ENCODE data around the gene FSTL4. TPM values are rescaled to one million over a fixed set of nuclear protein-coding genes. Genes with fewer than 3 reads are reported as not detected.

The FSTL4 gene
- polyA plus RNA-seq, 3 donors: not detected

DNA sequence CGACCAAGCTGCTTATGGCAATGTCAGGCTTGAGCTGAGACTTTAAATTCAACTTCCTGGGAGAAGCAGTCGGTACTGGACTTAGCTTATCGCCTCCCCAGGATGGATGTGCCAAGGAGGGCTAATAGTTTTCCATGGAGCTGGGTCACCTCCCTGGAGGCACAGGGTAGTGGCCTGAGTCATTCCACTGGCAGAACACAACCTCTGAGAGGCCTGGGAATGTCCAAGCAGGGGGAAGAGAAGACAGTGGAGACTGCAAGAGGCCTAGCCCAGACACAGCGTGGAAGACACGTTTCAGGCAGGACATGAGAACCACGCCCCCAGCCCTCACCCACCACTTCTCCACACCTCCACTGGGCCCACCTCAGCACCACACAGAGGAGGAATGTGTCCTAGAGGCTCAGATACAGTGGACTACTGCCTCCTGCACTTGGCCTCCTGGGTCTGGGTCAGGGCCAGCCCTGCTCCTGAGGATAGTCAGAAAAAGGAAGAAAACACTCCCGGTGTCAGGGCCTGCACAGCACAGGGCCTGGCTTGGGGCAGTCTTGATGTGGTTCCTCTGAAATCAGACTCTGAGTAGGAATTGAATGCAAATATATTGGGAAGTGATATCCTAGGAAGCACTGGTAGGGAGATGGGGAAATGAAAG is 171.8 kb downstream of the FSTL4 start:
- no peak overlapping the region for H3K9ac ChIP-seq (ENCODE audit: insufficient read depth, low read length, poor library complexity, severe bottlenecking)
- Mint-ChIP-seq H3K9me3 (peaks cover 0 to 3% (median 0%) of the 10 kb centered on the region in 7 donors), H3K36me3 (no peaks in the 10 kb centered on the region), H3K4me3 (no peak overlapping the region), H3K4me1 (no peaks in the 10 kb centered on the region), H3K27me3 (ENCODE audit: low read depth in 3 of 3) (peaks cover 9 to 10% (median 9%) of the 10 kb centered on the region in 3 donors), H3K27ac (no peak overlapping the region)
- peaks cover 3% of the 10 kb centered on the region in 2 donors for H3K27me3 ChIP-seq (ENCODE audit: control insufficient read depth in 2 of 2, insufficient read depth in 2 of 2, low read length in 2 of 2)
- H3K9me3 ChIP-seq (replicated peaks in 1 of 2; ENCODE audit: control insufficient read depth in 1 of 2, insufficient read depth in 1 of 2, low read length in 2 of 2): no peaks in the 10 kb centered on the region
- TF ChIP-seq, protein P1, sequence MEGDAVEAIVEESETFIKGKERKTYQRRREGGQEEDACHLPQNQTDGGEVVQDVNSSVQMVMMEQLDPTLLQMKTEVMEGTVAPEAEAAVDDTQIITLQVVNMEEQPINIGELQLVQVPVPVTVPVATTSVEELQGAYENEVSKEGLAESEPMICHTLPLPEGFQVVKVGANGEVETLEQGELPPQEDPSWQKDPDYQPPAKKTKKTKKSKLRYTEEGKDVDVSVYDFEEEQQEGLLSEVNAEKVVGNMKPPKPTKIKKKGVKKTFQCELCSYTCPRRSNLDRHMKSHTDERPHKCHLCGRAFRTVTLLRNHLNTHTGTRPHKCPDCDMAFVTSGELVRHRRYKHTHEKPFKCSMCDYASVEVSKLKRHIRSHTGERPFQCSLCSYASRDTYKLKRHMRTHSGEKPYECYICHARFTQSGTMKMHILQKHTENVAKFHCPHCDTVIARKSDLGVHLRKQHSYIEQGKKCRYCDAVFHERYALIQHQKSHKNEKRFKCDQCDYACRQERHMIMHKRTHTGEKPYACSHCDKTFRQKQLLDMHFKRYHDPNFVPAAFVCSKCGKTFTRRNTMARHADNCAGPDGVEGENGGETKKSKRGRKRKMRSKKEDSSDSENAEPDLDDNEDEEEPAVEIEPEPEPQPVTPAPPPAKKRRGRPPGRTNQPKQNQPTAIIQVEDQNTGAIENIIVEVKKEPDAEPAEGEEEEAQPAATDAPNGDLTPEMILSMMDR (IDR thresholded peaks at IDR 0.05): no peak
- no peak overlapping the region for H2AFZ ChIP-seq (ENCODE audit: insufficient read depth, low read depth, low read length, poor library complexity, severe bottlenecking)
- intact Hi-C loops (cut with micrococcal nuclease): no loop called here
- no peak for DNase-seq
- WGBS (ENCODE audit: insufficient coverage): 91% methylated on average over 6 of the region's 7 CpGs
- no peaks in the 10 kb centered on the region for H3K36me3 ChIP-seq (replicated peaks in 1 of 2; ENCODE audit: control insufficient read depth in 1 of 2, insufficient read depth in 2 of 2, low read length in 2 of 2)
- H3K27ac ChIP-seq (ENCODE audit: low read depth in 1 of 2, low read length in 2 of 2): no peak overlapping the region
- no peaks in the 10 kb centered on the region for H4K20me1 ChIP-seq (ENCODE audit: insufficient read depth, low read length)
- H3K4me1 ChIP-seq (ENCODE audit: control insufficient read depth in 1 of 2, insufficient read depth in 2 of 2, low read length in 2 of 2): no peaks in the 10 kb centered on the region
- no peak overlapping the region for H3K4me2 ChIP-seq (replicated peaks; ENCODE audit: extremely low read depth, low read length, poor library complexity, severe bottlenecking)
- H3K4me3 ChIP-seq (replicated peaks in 1 of 3; ENCODE audit: low read depth in 2 of 3, low read length in 3 of 3): no peak overlapping the region
- no peaks in the 10 kb centered on the region for H3K79me2 ChIP-seq (ENCODE audit: insufficient read depth, low read length)

DNA sequence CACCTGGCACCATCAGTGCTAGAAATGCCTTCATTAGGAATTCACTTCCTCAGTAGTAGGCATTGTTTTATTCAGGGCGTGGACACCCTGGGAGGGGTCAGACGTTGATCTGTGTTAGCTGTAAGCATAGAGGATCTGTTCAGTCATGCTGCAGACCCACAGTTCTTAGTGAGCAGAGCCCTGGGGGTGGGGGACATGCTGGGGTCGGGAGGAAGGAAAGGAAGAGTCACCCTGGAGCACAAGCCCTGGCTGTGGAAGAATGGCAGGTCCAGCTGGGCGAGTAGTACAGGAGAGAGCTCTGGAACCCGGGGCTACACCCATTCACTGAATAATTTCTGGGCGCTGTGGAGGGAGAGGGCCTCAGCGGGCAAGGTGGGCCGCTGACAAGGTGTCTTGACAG is 172.5 kb downstream of the FSTL4 start:
- no peaks in the 10 kb centered on the region for H3K4me1 ChIP-seq (ENCODE audit: control insufficient read depth in 1 of 2, insufficient read depth in 2 of 2, low read length in 2 of 2)
- no peak overlapping the region for H3K27ac Mint-ChIP-seq
- DNase-seq: no peak
- intact Hi-C loops (cut with micrococcal nuclease): no loop called here
- no peaks in the 10 kb centered on the region for H3K4me1 Mint-ChIP-seq
- TF ChIP-seq, protein P1 (IDR thresholded peaks at IDR 0.05): no peak
- 85% methylated on average over 6 of the region's 8 CpGs for WGBS (ENCODE audit: insufficient coverage)
- peaks cover 9 to 12% (median 10%) of the 10 kb centered on the region in 3 donors for H3K27me3 Mint-ChIP-seq (ENCODE audit: low read depth in 3 of 3)
- no peaks in the 10 kb centered on the region for H3K79me2 ChIP-seq (ENCODE audit: insufficient read depth, low read length)
- H3K4me3 Mint-ChIP-seq: no peak overlapping the region
- H3K36me3 ChIP-seq (replicated peaks in 1 of 2; ENCODE audit: control insufficient read depth in 1 of 2, insufficient read depth in 2 of 2, low read length in 2 of 2): no peaks in the 10 kb centered on the region
- no peak overlapping the region for H3K9ac ChIP-seq (ENCODE audit: insufficient read depth, low read length, poor library complexity, severe bottlenecking)
- no peaks in the 10 kb centered on the region for H3K9me3 ChIP-seq (replicated peaks in 1 of 2; ENCODE audit: control insufficient read depth in 1 of 2, insufficient read depth in 1 of 2, low read length in 2 of 2)
- no peak overlapping the region for H3K4me3 ChIP-seq (replicated peaks in 1 of 3; ENCODE audit: low read depth in 2 of 3, low read length in 3 of 3)
- no peak overlapping the region for H3K4me2 ChIP-seq (replicated peaks; ENCODE audit: extremely low read depth, low read length, poor library complexity, severe bottlenecking)
- H3K9me3 Mint-ChIP-seq: peaks cover 0 to 3% (median 0%) of the 10 kb centered on the region in 7 donors
- no peaks in the 10 kb centered on the region for H4K20me1 ChIP-seq (ENCODE audit: insufficient read depth, low read length)
- H2AFZ ChIP-seq (ENCODE audit: insufficient read depth, low read depth, low read length, poor library complexity, severe bottlenecking): no peak overlapping the region
- H3K36me3 Mint-ChIP-seq: no peaks in the 10 kb centered on the region
- H3K27me3 ChIP-seq (ENCODE audit: control insufficient read depth in 2 of 2, insufficient read depth in 2 of 2, low read length in 2 of 2): peaks cover 3% of the 10 kb centered on the region in 2 donors
- no peak overlapping the region for H3K27ac ChIP-seq (ENCODE audit: low read depth in 1 of 2, low read length in 2 of 2)

Data from CD14-positive monocyte (primary cell).